HG02798 (cell line): Measurements from ENCODE around the gene SCUBE1.

ENCODE experiments used
- ATAC-seq: cut with Tn5 transposase; IDR thresholded peaks from one replicate; pipeline ENCODE4 v1.9.1; 2021; ENCODE audit warnings: mild to moderate bottlenecking; ENCODE audit not compliant: unreplicated experiment, poor library complexity

The SCUBE1 gene

DNA sequence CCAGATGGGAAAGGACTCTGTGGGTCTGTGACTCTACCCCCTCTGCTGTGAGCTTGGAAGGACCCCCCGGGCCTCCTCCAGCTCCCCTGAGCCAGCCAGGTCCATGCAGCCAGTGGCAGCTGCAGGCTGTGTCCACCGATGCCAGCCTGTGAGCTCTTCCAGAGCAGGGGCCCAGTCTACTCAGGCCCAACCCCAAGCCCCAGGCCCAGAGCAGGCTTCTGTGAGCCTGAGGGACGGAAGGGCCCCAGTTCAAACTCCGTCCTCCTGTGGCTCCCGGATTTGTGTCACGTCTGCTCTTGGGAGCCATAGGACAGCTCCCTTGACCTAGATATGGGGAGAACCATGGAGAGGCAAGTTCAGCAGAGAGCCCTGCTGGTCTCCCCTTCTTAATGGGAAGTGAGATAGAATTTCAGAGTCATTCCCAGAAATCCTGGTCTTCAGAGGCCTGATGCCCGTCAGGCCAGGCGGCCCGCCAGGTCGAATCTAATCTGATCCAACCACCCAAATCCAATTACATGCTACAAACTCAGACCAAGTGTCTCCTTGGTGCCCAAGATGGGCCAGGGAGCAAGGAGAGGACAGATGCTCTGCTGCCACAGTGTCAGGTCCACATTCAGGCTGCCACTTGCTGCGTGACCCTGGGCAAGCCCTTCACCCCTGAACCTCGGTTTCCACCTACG is 75.1 kb downstream of the SCUBE1 start:
- ATAC-seq = no peak

- ATAC-seq = no peak
Measured at GRCh38 chr22:43267332-43267980, 75.7 kb downstream of the SCUBE1 start.

DNA sequence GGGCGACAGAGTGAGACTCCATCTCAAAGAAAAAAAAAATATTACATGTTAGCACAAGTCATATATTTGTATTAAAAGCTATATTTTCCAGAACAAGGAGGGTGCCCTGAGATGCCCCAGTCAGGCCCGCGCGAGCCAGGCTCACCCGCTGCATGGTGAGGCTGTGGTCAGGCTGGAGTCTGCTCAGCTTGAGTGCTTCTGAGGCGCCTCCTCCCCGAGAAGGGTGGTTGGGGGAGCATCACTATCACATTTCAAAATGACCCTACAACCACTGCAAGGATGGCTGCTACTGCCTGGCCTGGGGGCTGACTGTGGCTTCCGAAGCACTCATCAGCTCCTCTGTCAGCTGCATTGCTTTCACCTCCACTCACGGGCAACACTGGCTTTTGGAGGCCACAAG is 77.1 kb downstream of the SCUBE1 start:
- no peak for ATAC-seq

DNA sequence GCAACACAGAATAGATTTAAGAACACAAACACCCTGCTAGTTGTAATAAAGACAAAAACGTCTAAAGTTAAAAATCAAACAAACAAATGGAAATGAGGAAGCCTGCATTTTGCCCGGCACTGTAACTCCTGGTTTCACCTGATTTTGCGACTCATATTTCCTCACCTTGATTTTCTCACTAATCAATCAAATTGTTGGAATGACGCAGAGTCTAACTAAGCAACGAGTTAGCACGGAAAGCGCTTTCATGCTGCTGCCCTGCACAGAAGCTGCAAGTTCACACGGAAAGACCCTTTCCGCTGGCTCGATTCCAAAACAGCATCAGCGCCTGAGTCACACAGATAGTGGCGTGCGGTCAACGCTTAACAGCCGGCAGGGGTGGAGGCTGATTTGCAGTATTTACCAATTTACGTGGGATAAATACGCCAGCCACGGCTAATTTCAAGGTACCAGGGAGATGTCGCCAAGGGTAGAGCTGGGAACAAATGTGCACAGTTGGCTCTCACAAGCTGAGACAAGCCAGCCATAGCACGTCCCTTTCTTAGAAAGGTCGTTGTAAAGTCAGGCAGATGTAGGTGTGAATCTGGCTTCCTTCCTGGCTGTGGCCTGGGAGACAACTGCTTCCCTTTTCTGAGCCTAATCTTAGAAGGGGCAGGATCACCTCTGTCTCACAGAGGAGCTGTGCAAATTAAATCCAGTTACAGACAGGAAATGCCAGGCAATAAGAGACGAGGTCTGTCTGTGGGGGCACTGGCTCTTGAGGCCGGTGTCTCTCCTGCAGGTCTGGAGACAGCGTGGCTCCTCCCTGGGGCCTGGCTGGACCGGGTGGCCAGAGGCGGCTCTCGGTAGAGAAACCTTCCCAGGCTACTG is 79.3 kb downstream of the SCUBE1 start:
- ATAC-seq = peak; percentile 59

GRCh38 chr22:43262990-43263644 is 80.1 kb downstream of the SCUBE1 start:
- ATAC-seq = no peak

DNA sequence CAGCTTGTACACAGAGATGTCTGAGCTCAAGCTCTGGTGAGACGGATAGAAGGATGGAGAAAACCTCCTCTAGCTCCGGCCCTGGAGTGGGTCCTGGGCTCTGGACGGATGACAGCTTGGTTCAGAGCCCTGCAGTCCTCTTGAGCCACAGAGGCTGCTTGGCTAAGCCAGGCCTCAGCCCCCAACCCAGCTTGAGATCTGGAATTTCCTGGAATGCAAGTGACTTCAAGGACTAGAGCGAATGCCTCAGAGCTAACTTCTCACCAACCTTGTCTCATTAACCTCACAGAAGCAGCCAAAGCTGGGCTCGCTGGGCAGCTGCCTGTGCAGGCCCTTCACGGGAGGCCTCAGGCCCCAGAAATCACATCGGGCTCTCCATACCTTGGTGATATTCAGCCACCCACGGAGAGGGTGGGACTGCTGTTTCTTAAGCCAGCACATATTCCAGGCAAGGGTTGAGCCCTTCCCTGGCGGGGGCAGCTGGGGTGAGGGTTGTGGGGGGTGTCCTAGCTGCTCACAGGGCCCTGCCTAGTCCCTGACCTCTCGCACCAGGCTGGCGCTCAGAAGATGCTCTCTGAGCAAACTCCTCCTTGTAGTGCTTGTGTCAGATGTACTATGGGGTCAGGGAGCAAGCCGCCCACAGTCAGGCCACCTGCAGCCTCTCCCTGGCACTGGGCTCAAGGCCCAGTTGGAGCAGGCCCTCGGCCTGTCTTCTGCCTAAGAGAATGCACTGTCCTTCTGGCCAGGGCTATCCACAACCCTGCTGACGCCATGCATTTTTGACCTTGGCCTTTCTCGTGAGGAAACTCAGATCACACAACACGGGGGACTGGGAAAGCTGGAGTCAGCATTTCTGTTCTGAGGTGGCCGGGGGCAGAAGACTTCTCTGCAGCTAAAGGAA is 82.6 kb downstream of the SCUBE1 start:
- ATAC-seq = no peak

DNA sequence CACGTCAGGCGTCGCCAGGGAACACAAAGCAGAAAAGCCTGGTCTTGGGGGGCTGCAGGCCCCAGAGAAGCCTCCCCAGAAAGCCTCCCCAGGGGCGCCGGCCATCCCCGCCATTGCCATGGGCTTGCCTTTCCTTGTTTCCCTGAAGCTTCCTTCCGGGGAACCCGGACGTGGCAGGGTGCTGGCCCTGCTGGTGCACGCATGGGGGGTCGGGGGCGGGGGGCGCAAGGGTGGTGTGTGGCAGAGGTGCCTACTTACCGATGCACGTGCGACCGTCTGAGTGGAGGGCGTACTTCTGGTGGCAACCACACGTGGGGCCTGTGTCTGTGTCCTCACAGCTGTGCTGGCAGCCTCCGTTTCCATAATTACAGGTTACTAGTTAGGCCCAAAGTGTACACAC is 85.2 kb downstream of the SCUBE1 start:
- ATAC-seq = no peak

DNA sequence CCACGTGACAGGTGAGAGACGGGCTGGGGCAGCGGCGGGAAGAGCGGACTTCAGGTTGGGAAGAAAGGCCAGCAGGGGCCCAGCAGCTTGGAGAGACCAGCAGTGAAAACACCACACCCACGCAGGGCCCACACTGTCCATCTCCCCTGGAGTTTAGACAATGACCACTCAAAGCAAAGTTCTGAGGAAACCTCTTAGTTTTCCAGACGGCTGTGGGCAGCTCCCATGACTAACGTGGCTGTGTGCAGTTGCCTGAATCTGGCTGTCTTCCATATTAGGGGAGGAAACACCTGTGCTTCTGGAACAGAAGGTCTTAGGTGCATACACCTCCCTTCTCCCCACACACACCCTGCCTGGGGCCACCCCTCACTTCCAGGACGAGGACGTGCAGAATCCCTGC is 85.6 kb downstream of the SCUBE1 start:
- no peak for ATAC-seq

DNA sequence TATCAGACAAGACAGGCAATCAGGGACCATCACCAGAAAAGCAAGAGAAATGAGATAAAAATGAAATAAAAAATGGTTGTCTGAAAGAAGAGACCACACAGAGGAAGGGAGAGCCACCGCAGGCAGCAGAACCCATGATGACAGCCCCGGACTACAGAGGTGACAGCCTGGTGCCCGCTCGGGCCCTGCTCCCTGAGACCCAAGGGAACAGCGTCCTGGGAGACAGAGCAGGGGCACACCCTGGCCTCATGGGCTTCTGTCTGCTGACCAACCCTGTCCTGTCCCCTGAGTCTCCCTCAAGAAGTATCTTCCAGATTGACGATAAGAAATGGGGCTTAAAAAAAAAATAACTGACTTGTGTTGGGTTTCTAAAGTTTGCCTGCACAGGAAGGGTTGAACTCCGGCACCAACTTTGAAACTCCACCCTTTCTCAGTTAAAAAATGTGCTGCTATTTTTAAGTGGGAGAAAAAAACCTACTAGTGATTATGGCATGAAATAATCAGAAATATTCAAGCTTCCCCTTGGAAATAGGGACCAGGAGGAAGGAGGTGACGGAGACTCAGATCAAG is 86.1 kb downstream of the SCUBE1 start:
- ATAC-seq = no peak

GRCh38 chr22:43256569-43256968 is 86.6 kb downstream of the SCUBE1 start:
- no peak for ATAC-seq

DNA sequence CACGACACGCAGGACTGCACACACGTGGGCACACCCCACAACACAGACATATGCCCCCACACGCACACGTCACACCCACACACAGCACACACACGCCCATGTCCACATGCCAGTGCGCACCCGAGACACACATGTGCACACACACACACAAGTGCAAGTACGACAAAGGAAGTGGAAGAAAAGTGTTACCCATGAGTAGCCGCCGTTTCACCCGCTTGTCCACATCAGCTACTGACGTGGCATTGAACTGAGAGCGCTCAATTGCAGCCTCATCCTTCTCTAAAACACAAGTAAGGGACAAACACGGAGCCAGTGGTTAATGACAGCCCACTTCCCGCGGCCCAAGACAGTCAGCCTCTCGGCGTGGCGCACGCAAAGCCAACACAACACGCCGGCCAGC is 87.9 kb downstream of the SCUBE1 start:
- no peak for ATAC-seq

GRCh38 chr22:43253839-43254238 is 89.3 kb downstream of the SCUBE1 start:
- ATAC-seq = no peak

DNA sequence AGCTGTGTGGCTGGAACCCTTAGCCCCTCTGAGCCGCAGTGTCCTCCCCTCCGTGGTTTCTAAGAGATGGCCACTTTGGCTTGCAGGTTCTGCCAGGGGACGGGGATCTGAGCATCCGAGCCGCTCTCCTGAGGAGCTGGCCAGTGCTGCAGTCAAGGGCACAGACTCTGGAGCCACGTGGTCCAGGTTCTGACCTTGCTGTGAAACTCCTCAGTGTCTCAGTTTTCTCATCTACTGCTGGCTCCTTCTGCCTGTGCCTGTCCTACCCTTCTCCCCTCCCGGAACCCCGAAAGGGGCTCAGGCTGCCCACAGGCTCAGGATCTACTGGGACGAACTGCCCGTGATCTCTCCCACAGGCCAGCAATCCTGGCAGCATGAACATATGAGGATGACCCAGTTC is 90.9 kb downstream of the SCUBE1 start:
- no peak for ATAC-seq

DNA sequence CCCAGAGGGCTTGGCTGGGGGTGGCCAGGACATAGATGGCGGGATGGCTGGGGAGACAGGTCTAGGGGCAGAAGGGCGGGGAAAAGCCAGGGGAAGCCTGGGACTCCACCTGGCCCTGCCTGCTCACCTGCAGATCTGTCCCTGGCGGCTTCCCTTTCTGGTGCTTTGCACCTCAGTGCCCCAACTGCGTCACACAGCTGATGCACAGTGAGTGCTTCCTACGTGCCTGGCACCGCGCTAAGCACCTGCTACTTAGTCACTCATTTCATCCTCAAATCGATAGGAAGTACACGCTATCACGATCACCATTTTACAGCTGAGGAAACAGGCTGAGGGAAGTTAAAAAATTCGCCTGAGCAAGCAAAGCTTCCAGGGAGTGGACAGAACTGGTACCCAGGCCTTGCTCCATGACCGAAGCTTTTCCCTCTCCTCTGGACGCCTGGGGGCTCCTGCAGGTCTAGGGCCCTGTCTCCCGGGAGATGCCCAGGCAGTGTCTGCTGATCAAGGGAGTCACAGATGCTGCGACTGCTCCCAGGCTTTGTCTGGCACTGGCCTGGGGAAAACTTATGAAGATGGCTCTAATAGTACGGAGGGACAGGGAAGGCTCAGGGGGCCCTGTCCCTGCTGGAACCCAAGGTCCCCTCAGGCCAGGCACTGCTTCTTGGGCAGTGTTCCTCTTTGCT is 93.2 kb downstream of the SCUBE1 start:
- no peak for ATAC-seq

DNA sequence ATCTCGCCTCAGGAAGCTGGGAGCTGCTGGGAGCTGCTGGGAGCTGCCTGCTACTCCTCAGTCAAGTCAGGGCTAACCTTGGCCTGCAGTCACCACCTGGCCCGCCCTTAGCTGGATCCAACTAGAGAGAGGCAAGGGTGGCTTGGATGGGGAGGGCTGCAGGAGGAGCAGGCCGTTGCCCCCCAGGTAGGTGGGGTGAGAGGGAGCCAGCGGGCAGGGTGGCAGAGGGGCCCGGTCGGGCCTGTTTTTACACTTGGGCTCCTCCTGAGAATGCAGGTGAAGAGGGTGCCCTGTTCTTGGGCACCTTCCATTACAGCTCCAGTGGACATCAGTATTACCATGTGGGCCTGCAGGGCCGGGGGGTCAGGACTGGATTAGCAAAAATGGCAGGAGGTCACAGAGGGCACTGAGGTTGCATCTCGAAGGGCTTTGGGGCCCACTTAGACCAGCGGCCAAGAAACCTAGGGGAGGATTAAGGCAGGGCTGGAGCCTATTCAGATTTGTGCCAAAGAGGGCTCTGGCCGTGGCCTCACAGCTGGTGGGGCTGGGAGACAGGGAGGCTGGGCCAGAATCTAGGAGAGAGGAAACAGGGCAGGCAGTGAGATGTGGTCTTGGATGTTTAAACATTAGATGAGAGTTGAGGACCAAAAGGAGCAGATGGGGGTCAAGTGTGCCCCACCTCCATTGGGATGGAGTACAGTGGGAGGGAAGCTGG is 95.5 kb downstream of the SCUBE1 start:
- no peak for ATAC-seq

GRCh38 chr22:43246188-43246587 is 97.0 kb downstream of the SCUBE1 start:
- no peak for ATAC-seq

DNA sequence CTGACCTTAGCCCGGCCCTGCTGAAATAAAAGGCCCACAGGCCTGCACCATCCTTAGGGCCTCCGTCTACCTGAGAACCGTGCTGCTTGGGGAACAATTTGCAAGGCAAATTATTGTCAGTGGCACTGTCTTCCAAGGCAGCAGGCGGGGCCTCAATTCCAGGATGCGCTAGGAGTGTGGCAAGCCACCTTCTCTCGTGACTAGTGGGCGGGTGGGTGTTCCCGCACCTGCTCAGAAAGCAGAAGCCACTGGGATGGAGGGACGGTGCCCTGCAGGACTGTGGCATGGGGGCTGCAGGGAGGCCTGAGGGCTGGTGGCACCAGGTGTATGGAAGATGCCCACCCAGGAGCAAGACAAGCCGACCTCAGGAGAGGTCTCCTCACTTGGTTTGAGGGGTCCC is 97.5 kb downstream of the SCUBE1 start:
- ATAC-seq = no peak

DNA sequence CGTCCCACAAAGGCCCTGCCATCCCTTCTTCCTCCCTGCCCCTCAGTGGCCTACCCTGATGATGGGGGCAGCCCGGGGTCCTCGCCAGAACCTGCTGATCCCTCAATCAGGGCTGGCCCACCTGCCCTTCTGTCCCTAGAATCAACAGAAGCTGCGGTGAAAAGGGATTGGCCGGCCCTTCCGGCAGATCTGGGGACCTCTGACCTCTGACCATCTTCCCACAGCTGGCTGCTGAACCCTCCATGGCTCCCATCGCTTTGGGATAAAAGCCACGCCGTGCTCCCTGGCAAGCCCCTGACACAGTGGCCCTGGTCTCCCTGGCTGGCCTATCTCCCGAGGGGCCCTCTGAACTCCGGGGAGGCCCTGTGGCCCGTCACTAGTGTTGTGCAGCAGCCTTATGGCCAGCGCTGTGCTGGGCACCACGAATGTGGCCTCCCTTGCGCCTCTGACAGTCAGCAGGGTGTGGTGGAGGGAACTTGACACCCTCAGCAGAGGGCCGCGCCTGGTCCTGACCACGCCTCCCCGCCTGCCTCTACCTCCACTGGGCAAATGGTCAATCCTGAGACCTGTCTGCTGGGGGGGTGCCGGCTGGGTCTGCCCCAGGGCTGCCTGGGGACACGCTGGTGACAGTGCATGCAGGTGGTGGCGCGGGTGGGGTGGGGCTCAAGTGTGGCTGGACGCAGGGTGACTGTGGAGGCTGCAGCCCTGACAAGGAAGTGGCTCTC is 98.2 kb downstream of the SCUBE1 start:
- no peak for ATAC-seq
